SK-N-SH treated with all-trans-retinoic acid at 6 μM for 48 hours (cell line): ENCODE measurements around the gene GPSM1.

Experiments
- ATAC-seq: fragments of 200-7000 bp; cut with Tn5 transposase; 3 replicates; pipeline ENCODE4 v1.9.1; 2020; ENCODE audit warnings: mild to moderate bottlenecking, moderate library complexity
- ARNTL ChIP-seq: fragments of 450-650 bp; formaldehyde crosslinking; IDR thresholded peaks from 2 replicates; pipeline ENCODE4 v1.5.0; 2020; ENCODE audit warnings: low read depth, mild to moderate bottlenecking, moderate library complexity, borderline replicate concordance
- BACH2 ChIP-seq: fragments of 250-450 bp; sonication (Bioruptor Pico); IDR thresholded peaks from 2 replicates; pipeline ENCODE4 v1.9.0; 2021; ENCODE audit warnings: mild to moderate bottlenecking, borderline replicate concordance
- CSDC2 ChIP-seq: fragments of 250-450 bp; sonication (Bioruptor Pico); IDR thresholded peaks from 2 replicates; pipeline ENCODE4 v1.5.0; 2020; ENCODE audit warnings: mild to moderate bottlenecking, moderate library complexity
- ESRRG ChIP-seq: fragments of 250-450 bp; sonication (Bioruptor Pico); IDR thresholded peaks from 2 replicates; pipeline ENCODE4 v1.6.1; 2021; ENCODE audit warnings: mild to moderate bottlenecking
- GLIS3 ChIP-seq: fragments of 250-450 bp; sonication (Bioruptor Pico); IDR thresholded peaks from 2 replicates; pipeline ENCODE4 v1.5.0; 2020; ENCODE audit warnings: mild to moderate bottlenecking, moderate library complexity
- ISL1 ChIP-seq: fragments of 250-450 bp; sonication (Bioruptor Pico); IDR thresholded peaks from 2 replicates; pipeline ENCODE4 v2.1.2; 2022; ENCODE audit warnings: mild to moderate bottlenecking, moderate library complexity
- OSR1 ChIP-seq: fragments of 250-450 bp; sonication (Bioruptor Pico); IDR thresholded peaks from 2 replicates; pipeline ENCODE4 v1.8.0; 2022; ENCODE audit warnings: moderate library complexity, mild to moderate bottlenecking, inconsistent platforms
- PPARA ChIP-seq: fragments of 250-450 bp; sonication (Bioruptor Pico); IDR thresholded peaks from 2 replicates; pipeline ENCODE4 v1.5.0; 2020; ENCODE audit warnings: mild to moderate bottlenecking, borderline replicate concordance
- RARB ChIP-seq: fragments of 250-450 bp; sonication (Bioruptor Pico); IDR thresholded peaks from 2 replicates; pipeline ENCODE4 v1.8.0; 2021; ENCODE audit warnings: mild to moderate bottlenecking, moderate library complexity
- SNAI2 ChIP-seq: fragments of 250-450 bp; sonication (Bioruptor Pico); IDR thresholded peaks from 2 replicates; pipeline ENCODE4 v1.5.0; 2020; ENCODE audit warnings: mild to moderate bottlenecking, moderate library complexity
- TCF4 ChIP-seq: fragments of 250-450 bp; sonication (Bioruptor Pico); IDR thresholded peaks from 2 replicates; pipeline ENCODE4 v1.8.0; 2021; ENCODE audit warnings: mild to moderate bottlenecking, moderate library complexity, borderline replicate concordance
- TOX ChIP-seq: fragments of 250-450 bp; sonication (Bioruptor Pico); IDR thresholded peaks from 2 replicates; pipeline ENCODE4 v1.8.0; 2021; ENCODE audit warnings: mild to moderate bottlenecking, moderate library complexity, borderline replicate concordance
- ZC3H10 ChIP-seq: fragments of 250-450 bp; sonication (Bioruptor Pico); IDR thresholded peaks from 2 replicates; pipeline ENCODE4 v1.5.1; 2021; ENCODE audit warnings: mild to moderate bottlenecking, moderate library complexity
- ZFP3 ChIP-seq: fragments of 250-450 bp; sonication (Bioruptor Pico); IDR thresholded peaks from 2 replicates; pipeline ENCODE4 v1.5.0; 2020; ENCODE audit warnings: mild to moderate bottlenecking, moderate library complexity
- ZFP30 ChIP-seq: fragments of 450-650 bp; formaldehyde crosslinking; IDR thresholded peaks from 2 replicates; pipeline ENCODE4 v1.5.0; 2022; ENCODE audit warnings: mild to moderate bottlenecking, moderate library complexity
- ZNF565 ChIP-seq: fragments of 450-650 bp; formaldehyde crosslinking; conservative IDR thresholded peaks from 2 replicates; pipeline ENCODE4 v1.5.0; 2020; ENCODE audit warnings: low read depth, mild to moderate bottlenecking, moderate library complexity
- ZNF70 ChIP-seq: fragments of 450-650 bp; formaldehyde crosslinking; IDR thresholded peaks from 2 replicates; pipeline ENCODE4 v1.5.0; 2020; ENCODE audit warnings: mild to moderate bottlenecking, moderate library complexity
- TF ChIP-seq, protein P1 (sequence below): fragments of 250-450 bp; sonication (Bioruptor Pico); IDR thresholded peaks from 2 replicates; pipeline ENCODE4 v1.8.0; 2020; ENCODE audit warnings: mild to moderate bottlenecking, moderate library complexity, borderline replicate concordance
- TF ChIP-seq, protein P2 (sequence below): fragments of 250-450 bp; sonication (Bioruptor Pico); IDR thresholded peaks from 2 replicates; pipeline ENCODE4 v1.5.1; 2020; ENCODE audit warnings: low read depth, mild to moderate bottlenecking, moderate library complexity
- TF ChIP-seq, protein P3 (sequence below): fragments of 250-450 bp; sonication (Bioruptor Pico); IDR thresholded peaks from 2 replicates; pipeline ENCODE4 v1.5.1; 2021; ENCODE audit warnings: mild to moderate bottlenecking, moderate library complexity
- TF ChIP-seq, protein P4 (sequence below): fragments of 250-450 bp; sonication (Bioruptor Pico); IDR thresholded peaks from 2 replicates; pipeline ENCODE4 v1.8.0; 2021; ENCODE audit warnings: low read depth, mild to moderate bottlenecking, moderate library complexity, borderline replicate concordance

GPSM1 gene

DNA sequence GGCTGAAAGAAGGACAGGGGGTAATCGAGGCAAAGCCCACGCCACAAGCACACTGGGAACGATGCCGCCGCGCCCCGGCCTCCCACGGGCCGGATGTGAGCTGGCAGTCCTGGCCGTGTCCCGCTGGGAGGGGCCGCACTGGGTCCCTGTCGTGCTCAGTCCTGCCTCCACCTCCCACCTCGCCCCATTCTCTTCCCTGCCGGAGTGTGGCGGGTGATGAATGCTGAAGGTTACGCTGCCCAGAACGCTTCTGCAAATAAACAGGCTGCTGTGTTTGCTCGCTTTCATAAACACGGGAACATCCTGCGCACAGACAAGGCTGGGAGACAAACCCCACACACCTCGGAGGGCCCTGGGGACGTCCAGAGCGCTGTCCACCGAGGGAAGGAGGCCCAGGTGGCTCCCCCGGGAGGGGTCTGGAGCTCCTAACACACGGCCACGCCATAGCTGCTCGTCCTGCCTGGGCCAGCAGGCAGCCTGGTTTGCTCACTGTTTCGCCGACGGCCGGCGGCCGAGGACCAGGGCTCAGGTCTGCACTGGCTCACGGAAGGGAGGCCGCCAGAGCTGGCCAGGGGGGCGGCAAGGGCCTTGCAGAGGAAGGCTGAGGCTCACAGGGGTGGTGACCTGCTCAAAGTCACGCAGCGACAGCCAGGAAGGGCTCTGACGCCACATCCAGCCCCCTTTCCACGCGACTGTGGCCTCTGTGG, 33.9 kb downstream of the GPSM1 start (continued):
- TF ChIP-seq, protein P1, sequence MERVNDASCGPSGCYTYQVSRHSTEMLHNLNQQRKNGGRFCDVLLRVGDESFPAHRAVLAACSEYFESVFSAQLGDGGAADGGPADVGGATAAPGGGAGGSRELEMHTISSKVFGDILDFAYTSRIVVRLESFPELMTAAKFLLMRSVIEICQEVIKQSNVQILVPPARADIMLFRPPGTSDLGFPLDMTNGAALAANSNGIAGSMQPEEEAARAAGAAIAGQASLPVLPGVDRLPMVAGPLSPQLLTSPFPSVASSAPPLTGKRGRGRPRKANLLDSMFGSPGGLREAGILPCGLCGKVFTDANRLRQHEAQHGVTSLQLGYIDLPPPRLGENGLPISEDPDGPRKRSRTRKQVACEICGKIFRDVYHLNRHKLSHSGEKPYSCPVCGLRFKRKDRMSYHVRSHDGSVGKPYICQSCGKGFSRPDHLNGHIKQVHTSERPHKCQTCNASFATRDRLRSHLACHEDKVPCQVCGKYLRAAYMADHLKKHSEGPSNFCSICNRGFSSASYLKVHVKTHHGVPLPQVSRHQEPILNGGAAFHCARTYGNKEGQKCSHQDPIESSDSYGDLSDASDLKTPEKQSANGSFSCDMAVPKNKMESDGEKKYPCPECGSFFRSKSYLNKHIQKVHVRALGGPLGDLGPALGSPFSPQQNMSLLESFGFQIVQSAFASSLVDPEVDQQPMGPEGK = no peak

DNA sequence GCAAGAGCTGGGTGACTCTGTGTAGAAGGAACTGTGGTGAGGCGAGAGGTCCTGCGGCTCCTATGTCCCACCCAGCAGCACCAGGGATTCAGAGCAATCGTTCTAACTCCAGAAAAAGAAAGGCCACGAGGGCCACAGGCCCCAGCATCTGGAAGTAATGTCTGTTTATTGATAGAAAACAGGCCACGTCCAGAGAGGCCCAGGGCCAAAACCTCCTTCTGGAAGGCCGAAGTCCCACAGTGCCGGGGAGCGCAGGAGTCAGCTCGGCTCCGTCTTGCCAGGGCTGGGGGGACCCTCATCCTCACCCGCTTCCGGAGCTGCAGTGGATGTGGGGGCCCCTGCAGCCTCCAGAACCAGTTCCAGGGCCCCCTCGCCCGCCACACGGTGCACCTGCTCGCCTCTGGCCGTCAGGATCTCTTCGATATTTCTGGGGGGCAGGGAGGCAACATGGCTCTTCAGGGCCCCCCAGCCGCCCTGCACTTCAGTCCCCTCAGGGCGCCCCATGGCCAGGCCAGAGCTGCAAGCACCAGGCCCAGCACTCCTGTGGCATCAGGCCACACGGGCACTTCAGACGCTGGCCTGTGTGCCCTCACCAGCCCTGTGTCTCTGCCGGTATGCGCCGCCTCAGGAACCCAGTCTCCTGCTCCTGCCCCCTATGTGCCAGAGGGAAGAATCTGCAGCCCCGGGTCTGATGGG, 34.6 kb downstream of the GPSM1 start:
- peak; percentile 68 for TF ChIP-seq TCF4 (CRISPR knock-in tag)
- no peak for TF ChIP-seq ESRRG (CRISPR knock-in tag)
- ATAC-seq = no peak

DNA sequence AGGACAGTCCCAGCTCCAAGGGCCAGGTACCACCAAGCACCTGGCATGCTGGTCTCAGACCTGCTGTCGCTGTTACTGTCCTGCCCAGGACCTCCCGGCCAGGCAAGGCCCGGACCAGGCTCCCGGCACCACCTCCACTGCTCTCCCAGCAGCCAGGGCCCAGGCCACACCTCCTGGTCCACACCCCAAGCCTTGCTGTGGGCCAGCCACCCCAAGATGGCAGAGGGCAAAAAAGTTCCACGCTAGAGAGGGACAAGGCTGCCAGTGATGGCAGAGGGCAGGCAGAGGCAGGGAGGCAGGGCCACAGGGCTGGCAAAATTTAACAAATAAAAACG, 35.1 kb downstream of the GPSM1 start:
- TF ChIP-seq, protein P2, sequence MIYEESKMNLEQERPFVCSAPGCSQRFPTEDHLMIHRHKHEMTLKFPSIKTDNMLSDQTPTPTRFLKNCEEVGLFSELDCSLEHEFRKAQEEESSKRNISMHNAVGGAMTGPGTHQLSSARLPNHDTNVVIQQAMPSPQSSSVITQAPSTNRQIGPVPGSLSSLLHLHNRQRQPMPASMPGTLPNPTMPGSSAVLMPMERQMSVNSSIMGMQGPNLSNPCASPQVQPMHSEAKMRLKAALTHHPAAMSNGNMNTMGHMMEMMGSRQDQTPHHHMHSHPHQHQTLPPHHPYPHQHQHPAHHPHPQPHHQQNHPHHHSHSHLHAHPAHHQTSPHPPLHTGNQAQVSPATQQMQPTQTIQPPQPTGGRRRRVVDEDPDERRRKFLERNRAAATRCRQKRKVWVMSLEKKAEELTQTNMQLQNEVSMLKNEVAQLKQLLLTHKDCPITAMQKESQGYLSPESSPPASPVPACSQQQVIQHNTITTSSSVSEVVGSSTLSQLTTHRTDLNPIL = no peak
- TF ChIP-seq TOX (CRISPR knock-in tag) (no peak), CSDC2 (CRISPR knock-in tag) (no peak), ZC3H10 (CRISPR knock-in tag) (no peak), TCF4 (CRISPR knock-in tag) (no peak), SNAI2 (no peak), ESRRG (CRISPR knock-in tag) (no peak), ZFP3 (no peak), RARB (CRISPR knock-in tag) (no peak), ZNF565 (CRISPR knock-in tag) (no peak), ZFP30 (CRISPR knock-in tag) (no peak), GLIS3 (no peak), ZNF70 (CRISPR knock-in tag) (no peak), BACH2 (no peak)
- TF ChIP-seq, protein P1 = no peak
- TF ChIP-seq, protein P3, sequence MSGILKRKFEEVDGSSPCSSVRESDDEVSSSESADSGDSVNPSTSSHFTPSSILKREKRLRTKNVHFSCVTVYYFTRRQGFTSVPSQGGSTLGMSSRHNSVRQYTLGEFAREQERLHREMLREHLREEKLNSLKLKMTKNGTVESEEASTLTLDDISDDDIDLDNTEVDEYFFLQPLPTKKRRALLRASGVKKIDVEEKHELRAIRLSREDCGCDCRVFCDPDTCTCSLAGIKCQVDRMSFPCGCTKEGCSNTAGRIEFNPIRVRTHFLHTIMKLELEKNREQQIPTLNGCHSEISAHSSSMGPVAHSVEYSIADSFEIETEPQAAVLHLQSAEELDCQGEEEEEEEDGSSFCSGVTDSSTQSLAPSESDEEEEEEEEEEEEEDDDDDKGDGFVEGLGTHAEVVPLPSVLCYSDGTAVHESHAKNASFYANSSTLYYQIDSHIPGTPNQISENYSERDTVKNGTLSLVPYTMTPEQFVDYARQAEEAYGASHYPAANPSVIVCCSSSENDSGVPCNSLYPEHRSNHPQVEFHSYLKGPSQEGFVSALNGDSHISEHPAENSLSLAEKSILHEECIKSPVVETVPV (CRISPR knock-in tag) = no peak
- TF ChIP-seq, protein P4, sequence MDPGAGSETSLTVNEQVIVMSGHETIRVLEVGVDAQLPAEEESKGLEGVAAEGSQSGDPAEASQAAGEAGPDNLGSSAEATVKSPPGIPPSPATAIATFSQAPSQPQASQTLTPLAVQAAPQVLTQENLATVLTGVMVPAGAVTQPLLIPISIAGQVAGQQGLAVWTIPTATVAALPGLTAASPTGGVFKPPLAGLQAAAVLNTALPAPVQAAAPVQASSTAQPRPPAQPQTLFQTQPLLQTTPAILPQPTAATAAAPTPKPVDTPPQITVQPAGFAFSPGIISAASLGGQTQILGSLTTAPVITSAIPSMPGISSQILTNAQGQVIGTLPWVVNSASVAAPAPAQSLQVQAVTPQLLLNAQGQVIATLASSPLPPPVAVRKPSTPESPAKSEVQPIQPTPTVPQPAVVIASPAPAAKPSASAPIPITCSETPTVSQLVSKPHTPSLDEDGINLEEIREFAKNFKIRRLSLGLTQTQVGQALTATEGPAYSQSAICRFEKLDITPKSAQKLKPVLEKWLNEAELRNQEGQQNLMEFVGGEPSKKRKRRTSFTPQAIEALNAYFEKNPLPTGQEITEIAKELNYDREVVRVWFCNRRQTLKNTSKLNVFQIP (CRISPR knock-in tag) = no peak
- peak; percentile 0; the same call in 1 of the 3 replicates for ATAC-seq

DNA sequence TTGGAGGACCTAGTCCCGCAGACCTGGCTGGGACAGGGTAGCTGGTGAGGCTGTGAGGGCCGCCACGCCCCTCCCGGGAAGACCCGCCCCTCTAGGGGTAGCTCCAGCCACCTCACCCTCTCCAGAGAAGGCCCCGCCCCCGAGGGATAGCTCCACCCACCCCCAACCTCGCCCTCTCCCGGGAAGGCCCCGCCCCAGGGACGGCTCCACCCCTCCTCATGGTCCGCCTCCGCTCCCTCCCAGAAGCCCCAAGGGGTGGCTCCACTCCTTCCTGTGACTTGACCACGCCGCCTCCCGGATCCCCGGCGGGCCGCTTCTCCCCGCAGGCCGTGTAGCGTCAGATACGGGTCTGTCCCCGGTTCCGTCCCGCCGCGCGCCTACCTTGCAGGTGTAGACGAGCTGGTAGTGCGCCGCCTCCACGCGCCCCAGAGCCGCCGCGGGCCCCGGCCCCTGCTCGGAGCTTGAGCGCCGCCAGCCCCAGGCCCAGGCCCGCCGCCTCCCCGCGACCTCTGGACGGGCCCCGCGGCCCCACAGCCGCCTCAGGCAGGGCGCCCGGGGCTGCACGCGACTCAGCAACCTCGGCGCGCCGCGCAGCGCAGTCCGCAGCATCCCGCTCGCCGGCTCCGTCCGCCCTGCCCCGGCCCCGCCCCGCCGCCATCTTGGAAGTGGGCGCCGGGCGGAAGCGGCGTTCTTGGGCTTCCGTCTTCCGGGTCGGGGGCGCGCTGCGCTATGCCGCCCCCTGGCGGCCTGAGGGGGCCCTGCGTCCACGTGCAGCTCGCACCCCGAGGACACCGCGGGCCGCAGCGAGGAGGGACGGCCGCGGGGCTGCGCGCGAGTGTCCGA, 36.0 kb downstream of the GPSM1 start, which contains the start of gene DNLZ:
TSS of gene DNLZ (minus strand) at position 639 of the 843 bp plus-strand sequence. CDS start at position 609, 30 bp downstream.
- peak; percentile 85 for ATAC-seq
- TF ChIP-seq TCF4 (CRISPR knock-in tag) = no peak
- 0 out of 2 replicates have a peak, but pooled peaks have one; percentile 30 for TF ChIP-seq ARNTL
- TF ChIP-seq GLIS3 = no peak
- TF ChIP-seq OSR1 = no peak
- TF ChIP-seq TOX (CRISPR knock-in tag) = no peak
- no peak for TF ChIP-seq ISL1 (CRISPR knock-in tag)
- no peak for TF ChIP-seq RARB (CRISPR knock-in tag)
- TF ChIP-seq ZC3H10 (CRISPR knock-in tag) = peak; percentile 10; the same call in 1 of the 2 replicates
- TF ChIP-seq PPARA (CRISPR knock-in tag) = no peak
- 0 out of 2 replicates have a peak, but pooled peaks have one; percentile 12 for TF ChIP-seq ZNF70 (CRISPR knock-in tag)
- TF ChIP-seq, protein P2 = no peak
- TF ChIP-seq, protein P3 (CRISPR knock-in tag) = no peak
- TF ChIP-seq CSDC2 (CRISPR knock-in tag) = no peak
